HepG2 (cell line): ENCODE results near the gene TOB1.

Experiments used
- ARNTL ChIP-seq: sonication (generic); formaldehyde crosslinking; IDR thresholded peaks from 2 replicates; pipeline ENCODE4 v1.4.0; 2020; ENCODE audit warnings: mild to moderate bottlenecking, missing genetic modification reagents
- CBX2 ChIP-seq, 2 experiments: fragments of 200-600 bp in 1 of 2; sonication (generic); formaldehyde crosslinking in 1 of 2; IDR thresholded peaks; 2 replicates each; pipeline versions ENCODE4 v1.7.0 to v1.8.1; 2018 to 2022; ENCODE audit warnings: low read depth in 2 of 2, low read length in 1 of 2, mild to moderate bottlenecking in 1 of 2, missing genetic modification reagents in 1 of 2
- GATAD2A ChIP-seq: IDR thresholded peaks from 2 replicates; pipeline ENCODE4 v1.6.1; 2016
- KLF6 ChIP-seq: IDR thresholded peaks from 2 replicates; pipeline ENCODE4 v1.8.0; 2016; ENCODE audit warnings: missing biosample characterization, missing genetic modification reagents
- MED8 ChIP-seq: sonication (generic); formaldehyde crosslinking; IDR thresholded peaks from 2 replicates; pipeline ENCODE4 v1.8.1; 2023; ENCODE audit warnings: mild to moderate bottlenecking, missing genetic modification reagents; ENCODE audit not compliant: insufficient replicate concordance
- POLR2A ChIP-seq, 2 experiments: IDR thresholded peaks; 2 replicates each; pipeline ENCODE4 v1.6.1; 2011; ENCODE audit warnings: low read depth in 2 of 2, low read length in 2 of 2, mild to moderate bottlenecking in 1 of 2, moderate library complexity in 1 of 2; ENCODE audit not compliant: insufficient read depth in 1 of 2
- SP1 ChIP-seq, 2 experiments: fragments of 450-650 bp in 1 of 2; sonication (generic) in 1 of 2; formaldehyde crosslinking in 1 of 2; IDR thresholded peaks; 2 replicates each; pipeline versions ENCODE4 v1.4.0 to v1.6.1; 2016 to 2020; ENCODE audit warnings: missing genetic modification reagents in 1 of 2
- ZNF232 ChIP-seq: sonication (generic); formaldehyde crosslinking; IDR thresholded peaks from 2 replicates; pipeline ENCODE4 v1.4.0; 2020; ENCODE audit warnings: missing genetic modification reagents, borderline replicate concordance
- TF ChIP-seq, protein P1 (sequence below): fragments of 450-650 bp; IDR thresholded peaks from 2 replicates; pipeline ENCODE4 v1.6.1; 2017; ENCODE audit warnings: mild to moderate bottlenecking

- TF ChIP-seq CBX2 (IDR thresholded peaks at IDR 0.05; ENCODE audit: low read depth, low read length) (no peak), CBX2 (CRISPR knock-in tag; IDR thresholded peaks at IDR 0.05; ENCODE audit: low read depth) (no peak), ARNTL (CRISPR knock-in tag) (no peak), POLR2A (IDR thresholded peaks at IDR 0.05; ENCODE audit: insufficient read depth in 1 of 2, low read depth in 2 of 2, low read length in 2 of 2) (no peak), ZNF232 (CRISPR knock-in tag) (no peak), GATAD2A (CRISPR knock-in tag) (no peak), SP1 (IDR thresholded peaks at IDR 0.05) (no peak), SP1 (CRISPR knock-in tag; IDR thresholded peaks at IDR 0.05) (no peak), KLF6 (CRISPR knock-in tag) (no peak), MED8 (no peak)
- TF ChIP-seq, protein P1, sequence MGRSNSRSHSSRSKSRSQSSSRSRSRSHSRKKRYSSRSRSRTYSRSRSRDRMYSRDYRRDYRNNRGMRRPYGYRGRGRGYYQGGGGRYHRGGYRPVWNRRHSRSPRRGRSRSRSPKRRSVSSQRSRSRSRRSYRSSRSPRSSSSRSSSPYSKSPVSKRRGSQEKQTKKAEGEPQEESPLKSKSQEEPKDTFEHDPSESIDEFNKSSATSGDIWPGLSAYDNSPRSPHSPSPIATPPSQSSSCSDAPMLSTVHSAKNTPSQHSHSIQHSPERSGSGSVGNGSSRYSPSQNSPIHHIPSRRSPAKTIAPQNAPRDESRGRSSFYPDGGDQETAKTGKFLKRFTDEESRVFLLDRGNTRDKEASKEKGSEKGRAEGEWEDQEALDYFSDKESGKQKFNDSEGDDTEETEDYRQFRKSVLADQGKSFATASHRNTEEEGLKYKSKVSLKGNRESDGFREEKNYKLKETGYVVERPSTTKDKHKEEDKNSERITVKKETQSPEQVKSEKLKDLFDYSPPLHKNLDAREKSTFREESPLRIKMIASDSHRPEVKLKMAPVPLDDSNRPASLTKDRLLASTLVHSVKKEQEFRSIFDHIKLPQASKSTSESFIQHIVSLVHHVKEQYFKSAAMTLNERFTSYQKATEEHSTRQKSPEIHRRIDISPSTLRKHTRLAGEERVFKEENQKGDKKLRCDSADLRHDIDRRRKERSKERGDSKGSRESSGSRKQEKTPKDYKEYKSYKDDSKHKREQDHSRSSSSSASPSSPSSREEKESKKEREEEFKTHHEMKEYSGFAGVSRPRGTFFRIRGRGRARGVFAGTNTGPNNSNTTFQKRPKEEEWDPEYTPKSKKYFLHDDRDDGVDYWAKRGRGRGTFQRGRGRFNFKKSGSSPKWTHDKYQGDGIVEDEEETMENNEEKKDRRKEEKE: no peak
These were observed 21.6 kb upstream of the TOB1 start for GRCh38 chr17:50887705-50888245.
